Large intestine (tissue), 3 donors: Measurements from ENCODE around the gene WNT1. TPM values are rescaled to one million over a fixed set of nuclear protein-coding genes. Genes with fewer than 3 reads are reported as not detected.

ENCODE experiments used
- DNase-seq, 2 donors: peaks; one replicate each; pipeline versions ENCODE4 v3.0.0 to v3.0.0-alpha.2; 2013
- H3K27ac ChIP-seq: one replicate; pipeline ENCODE4 v1.5.1; 2013; ENCODE audit warnings: low read length
- H3K27me3 ChIP-seq: 2 replicates; pipeline ENCODE4 v1.6.1; 2013; ENCODE audit warnings: low read length; ENCODE audit not compliant: control insufficient read depth, insufficient read depth
- H3K36me3 ChIP-seq: 2 replicates; pipeline ENCODE4 v1.6.1; 2013; ENCODE audit warnings: low read length; ENCODE audit not compliant: control insufficient read depth, insufficient read depth
- H3K4me1 ChIP-seq: one replicate; pipeline ENCODE4 v1.6.1; 2013; ENCODE audit warnings: low read length; ENCODE audit not compliant: control insufficient read depth, insufficient read depth
- H3K4me3 ChIP-seq: one replicate; pipeline ENCODE4 v1.5.1; 2013; ENCODE audit warnings: low read length
- H3K9me3 ChIP-seq: one replicate; pipeline ENCODE4 v1.6.1; 2013; ENCODE audit warnings: mild to moderate bottlenecking, low read depth, low read length, moderate library complexity; ENCODE audit not compliant: control insufficient read depth
- WGBS: methylation state at CpG from one replicate; pipeline ENCODE4 v1.1.5; 2013; ENCODE audit warnings: low lambda C conversion rate; ENCODE audit not compliant: insufficient coverage; 5-methylcytosine and 5-hydroxymethylcytosine counted together
- polyA plus RNA-seq: library from polyadenylated mRNA; unstranded; fragments of 120-200 nt; gene quantifications from one replicate; pipeline ENCODE4 v1.2.1, GENCODE V29; 2013

The WNT1 gene
- polyA plus RNA-seq, 1 donor = not detected

GRCh38 chr12:48972213-48972951 lies 5.7 kb upstream of the WNT1 start:
- DNase-seq = no peak
- Histone ChIP-seq H3K9me3 (peaks cover 14% of the 10 kb centered on the region), H3K27me3 (peaks cover 91% of the 10 kb centered on the region), H3K4me1 (peaks cover 28% of the 10 kb centered on the region), H3K4me3 (no peak overlapping the region), H3K36me3 (no peaks in the 10 kb centered on the region), H3K27ac (no peak overlapping the region)
- whole genome bisulfite sequencing = no CpG with 5 or more reads among the region's 23 CpGs

- no peak for DNase-seq
- Histone ChIP-seq H3K36me3 (no peaks in the 10 kb centered on the region), H3K4me3 (no peak overlapping the region), H3K9me3 (peaks cover 14% of the 10 kb centered on the region), H3K4me1 (peaks cover 34% of the 10 kb centered on the region), H3K27me3 (peaks cover 92% of the 10 kb centered on the region), H3K27ac (no peak overlapping the region)
- no CpG with 5 or more reads among the region's 3 CpGs for WGBS
These were observed 5.1 kb upstream of the WNT1 start for GRCh38 chr12:48972952-48973483.

GRCh38 chr12:48973531-48973930 lies 4.6 kb upstream of the WNT1 start:
- Histone ChIP-seq H3K36me3 (no peaks in the 10 kb centered on the region), H3K27ac (no peak overlapping the region), H3K27me3 (peaks cover 92% of the 10 kb centered on the region), H3K4me3 (no peak overlapping the region), H3K9me3 (peaks cover 14% of the 10 kb centered on the region), H3K4me1 (peaks cover 35% of the 10 kb centered on the region)
- no CpG with 5 or more reads among the region's 12 CpGs for WGBS
- no peak for DNase-seq

GRCh38 chr12:48973941-48974673 lies 4.0 kb upstream of the WNT1 start:
- H3K36me3 ChIP-seq = no peaks in the 10 kb centered on the region
- H3K4me3 ChIP-seq = no peak overlapping the region
- peaks cover 39% of the 10 kb centered on the region for H3K4me1 ChIP-seq
- DNase-seq = peak in 1 of 2 donors; percentile 39
- no peak overlapping the region for H3K27ac ChIP-seq
- 20% methylated on average over 1 of the region's 19 CpGs for WGBS
- H3K27me3 ChIP-seq = peaks cover 96% of the 10 kb centered on the region
- H3K9me3 ChIP-seq = peaks cover 14% of the 10 kb centered on the region

- H3K36me3 ChIP-seq = no peaks in the 10 kb centered on the region
- 20% methylated on average over 1 of the region's 50 CpGs for WGBS
- no peak overlapping the region for H3K4me3 ChIP-seq
- peaks cover 14% of the 10 kb centered on the region for H3K9me3 ChIP-seq
- peaks cover 96% of the 10 kb centered on the region for H3K27me3 ChIP-seq
- H3K4me1 ChIP-seq = peaks cover 32% of the 10 kb centered on the region
- peak in 1 of 2 donors; percentile 65 for DNase-seq
- H3K27ac ChIP-seq = no peak overlapping the region
These were observed 536 bp upstream of the WNT1 start for GRCh38 chr12:48977290-48978281.

- no peak overlapping the region for H3K27ac ChIP-seq
- no peak overlapping the region for H3K4me3 ChIP-seq
- no CpG with 5 or more reads among the region's 45 CpGs for WGBS
These were observed 849 bp downstream of the WNT1 start for GRCh38 chr12:48978741-48979601.

GRCh38 chr12:48979602-48980388 lies 1.7 kb downstream of the WNT1 start:
- WGBS = no CpG with 5 or more reads among the region's 55 CpGs
- peak overlapping the region; percentile 4 for H3K4me3 ChIP-seq
- DNase-seq = peak in 1 of 2 donors; percentile 48
- H3K4me1 ChIP-seq = peaks cover 32% of the 10 kb centered on the region
- peaks cover 94% of the 10 kb centered on the region for H3K27me3 ChIP-seq
- H3K27ac ChIP-seq = no peak overlapping the region
- no peaks in the 10 kb centered on the region for H3K36me3 ChIP-seq
- peaks cover 10% of the 10 kb centered on the region for H3K9me3 ChIP-seq

More at GRCh38 chr12:48978741-48979601, 849 bp downstream of the WNT1 start:
- H3K9me3 ChIP-seq = peaks cover 10% of the 10 kb centered on the region
- H3K4me1 ChIP-seq = peaks cover 32% of the 10 kb centered on the region
- H3K27me3 ChIP-seq = peaks cover 94% of the 10 kb centered on the region
- H3K36me3 ChIP-seq = no peaks in the 10 kb centered on the region
- peak in 1 of 2 donors; percentile 29 for DNase-seq

- no peak overlapping the region for H3K4me3 ChIP-seq
- no peaks in the 10 kb centered on the region for H3K36me3 ChIP-seq
- H3K27ac ChIP-seq = no peak overlapping the region
- peak in 1 of 2 donors; percentile 84 for DNase-seq
- peaks cover 32% of the 10 kb centered on the region for H3K4me1 ChIP-seq
- peaks cover 10% of the 10 kb centered on the region for H3K9me3 ChIP-seq
- H3K27me3 ChIP-seq = peaks cover 98% of the 10 kb centered on the region
- no CpG with 5 or more reads among the region's 46 CpGs for WGBS
These were observed 2.3 kb downstream of the WNT1 start for GRCh38 chr12:48980389-48980952.
